Activated T-cell treated with anti-CD3 and anti-CD28 coated beads for 48 hours (primary cell): Measurements from ENCODE around the gene TMUB1.
"Not testable (repeated sequence)": the region's sequence is repeated elsewhere in the genome, so short reads cannot be mapped to it uniquely, and the experiment has no call there.

Experiments
- DNase-seq: peaks from one replicate; pipeline ENCODE4 v3.0.0-alpha.2; 2020; ENCODE audit warnings: low read depth

Gene TMUB1

GRCh38 chr7:151053096-151053495 is 30.2 kb downstream of the TMUB1 start:
- DNase-seq = no peak

GRCh38 chr7:151051108-151051507 is 32.2 kb downstream of the TMUB1 start:
- peak; percentile 45 for DNase-seq

- no peak for DNase-seq
Measured at GRCh38 chr7:151048911-151049463, 34.3 kb downstream of the TMUB1 start.

- no peak for DNase-seq
Measured at GRCh38 chr7:151047976-151048815, 35.1 kb downstream of the TMUB1 start, which contains the start of gene ASIC3. Gene ASIC3, plus strand, starts transcription at chr7:151048531. Its CDS starts 355 bp downstream, at chr7:151048886.

- no peak for DNase-seq
Measured at GRCh38 chr7:151046603-151047573, 36.4 kb downstream of the TMUB1 start.

GRCh38 chr7:151045967-151046366 is 37.3 kb downstream of the TMUB1 start:
- DNase-seq = no peak

- DNase-seq = no peak
Measured at GRCh38 chr7:151045262-151045661, 38.0 kb downstream of the TMUB1 start.

- no peak for DNase-seq
Measured at GRCh38 chr7:151043959-151044358, 39.3 kb downstream of the TMUB1 start.

- DNase-seq = not testable (repeated sequence)
Measured at GRCh38 chr7:151043449-151043848, 39.8 kb downstream of the TMUB1 start.

- DNase-seq = no peak
Measured at GRCh38 chr7:151040616-151041375, 42.5 kb downstream of the TMUB1 start.

- no peak for DNase-seq
Measured at GRCh38 chr7:151039850-151040548, 43.3 kb downstream of the TMUB1 start.

- DNase-seq = peak; percentile 78
Measured at GRCh38 chr7:151038951-151039849, 44.1 kb downstream of the TMUB1 start.

GRCh38 chr7:151035902-151036301 is 47.4 kb downstream of the TMUB1 start:
- DNase-seq = no peak

- DNase-seq = no peak
Measured at GRCh38 chr7:151035026-151035717, 48.1 kb downstream of the TMUB1 start.

- no peak for DNase-seq
Measured at GRCh38 chr7:151034312-151035025, 48.8 kb downstream of the TMUB1 start.

- no peak for DNase-seq
Measured at GRCh38 chr7:151033864-151034249, 49.4 kb downstream of the TMUB1 start.

- DNase-seq = no peak
Measured at GRCh38 chr7:151032936-151033863, 50.1 kb downstream of the TMUB1 start.
